HCT116 (cell line): Measurements from ENCODE around the gene TMEM140. TPM values are rescaled to one million over a fixed set of nuclear protein-coding genes. Genes with fewer than 3 reads are reported as not detected.

Experiments
- ATAC-seq: fragments of 200-7000 bp; cut with Tn5 transposase; 2 replicates; pipeline ENCODE4 v1.9.1; 2020; ENCODE audit warnings: mild to moderate bottlenecking, moderate library complexity
- BruUV-seq: library from RNA; stranded (reverse); fragments of 400-500 nt; replicated peaks from 2 replicates; lab custom pipeline; 2021; lab: Mats Ljungman, UMichigan
- CTCF ChIA-PET: fragments of 300-600 bp; sonication (Branson Sonifier 250); formaldehyde crosslinking; loops from one replicate; lab custom pipeline; 2021; ENCODE audit warnings: antibody characterized with exemption; lab: Charles Lee
- POLR2A ChIA-PET: fragments of 300-600, 350-600 bp; sonication (Branson Sonifier 250); formaldehyde crosslinking; loops from one replicate; lab custom pipeline; 2021; ENCODE audit warnings: antibody characterized with exemption; lab: Charles Lee
- RAD21 ChIA-PET, 2 experiments: fragments of 300-600 bp; sonication (Branson Sonifier 250); formaldehyde crosslinking; loops; one replicate each; lab custom pipeline; 2023; ENCODE audit warnings: low total read pairs in 2 of 2; ENCODE audit not compliant: uncharacterized antibody in 2 of 2, unreplicated experiment in 2 of 2, low non-redundant PET in 1 of 2; lab: Charles Lee
- DNase-seq: peaks from one replicate; pipeline ENCODE4 v3.0.0-alpha.2; 2010; ENCODE audit warnings: low read depth, low spot score
- H2AFZ ChIP-seq: fragments of 200-600 bp; shearing (Covaris generic), sonication (generic); 2 replicates; pipeline ENCODE4 v1.6.1; 2017; ENCODE audit warnings: low read depth, mixed run types, mixed read lengths, antibody characterized with exemption, low read length; ENCODE audit not compliant: poor library complexity, severe bottlenecking
- H3K27ac ChIP-seq: 2 replicates; pipeline ENCODE4 v1.5.1; 2012; ENCODE audit warnings: low read depth, low read length
- H3K27me3 ChIP-seq: fragments of 200-600 bp; sonication (generic); 2 replicates; pipeline ENCODE4 v1.6.1; 2016; ENCODE audit warnings: mixed run types, low read length, mixed read lengths; ENCODE audit not compliant: insufficient read depth
- H3K36me3 ChIP-seq, 2 experiments: fragments of 200-500 bp in 1 of 2; fragments of 200-600 bp in 1 of 2; sonication (Bioruptor generic) in 1 of 2; sonication (generic) in 1 of 2; 2 replicates each; pipeline versions ENCODE4 v1.5.1 to v1.6.1; 2014 to 2016; ENCODE audit warnings: low read length in 2 of 2, inconsistent platforms in 1 of 2, mixed read lengths in 1 of 2, mixed run types in 1 of 2; ENCODE audit not compliant: insufficient read depth in 2 of 2, control insufficient read depth in 1 of 2
- H3K4me1 ChIP-seq, 2 experiments: fragments of 200-600 bp in 1 of 2; sonication (generic) in 1 of 2; 2 replicates each; pipeline versions ENCODE4 v1.5.1 to v1.6.1; 2012 to 2017; ENCODE audit warnings: low read length in 2 of 2, inconsistent platforms in 1 of 2, mild to moderate bottlenecking in 1 of 2, mixed read lengths in 1 of 2, mixed run types in 1 of 2, moderate library complexity in 1 of 2; ENCODE audit not compliant: insufficient read depth in 2 of 2, control insufficient read depth in 1 of 2
- H3K4me2 ChIP-seq: fragments of 200-600 bp; sonication (generic); 2 replicates; pipeline ENCODE4 v1.6.1; 2017; ENCODE audit warnings: mixed run types, low read length, mixed read lengths
- H3K4me3 ChIP-seq, 2 experiments: fragments of 200-600 bp in 1 of 2; sonication (generic) in 1 of 2; replicated peaks in 1 of 2; 2 replicates each; pipeline ENCODE4 v1.5.1; 2011 to 2016; ENCODE audit warnings: low read length in 2 of 2, control low read depth in 1 of 2, low read depth in 1 of 2, mild to moderate bottlenecking in 1 of 2, mixed read lengths in 1 of 2, mixed run types in 1 of 2
- H3K79me2 ChIP-seq: fragments of 200-600 bp; sonication (generic); 2 replicates; pipeline ENCODE4 v1.6.1; 2017; ENCODE audit warnings: mild to moderate bottlenecking, mixed run types, low read length, moderate library complexity, mixed read lengths; ENCODE audit not compliant: insufficient read depth
- H3K9ac ChIP-seq: fragments of 200-600 bp; sonication (generic); 2 replicates; pipeline ENCODE4 v1.6.1; 2016; ENCODE audit warnings: low read length, mixed read lengths
- H3K9me2 ChIP-seq: fragments of 200-600 bp; sonication (generic), shearing (Covaris generic); 2 replicates; pipeline ENCODE4 v1.6.1; 2017; ENCODE audit warnings: mixed run types, mild to moderate bottlenecking, moderate library complexity; ENCODE audit not compliant: insufficient read depth
- H3K9me3 ChIP-seq, 2 experiments: fragments of 200-500 bp in 1 of 2; fragments of 200-600 bp in 1 of 2; sonication (Bioruptor generic) in 1 of 2; sonication (generic) in 1 of 2; 2 replicates each; pipeline ENCODE4 v1.6.1; 2014 to 2017; ENCODE audit warnings: low read length in 2 of 2, mixed read lengths in 2 of 2, inconsistent platforms in 1 of 2, low read depth in 1 of 2, mild to moderate bottlenecking in 1 of 2, mixed run types in 1 of 2, moderate library complexity in 1 of 2; ENCODE audit not compliant: control insufficient read depth in 1 of 2, insufficient read depth in 1 of 2
- H4K20me1 ChIP-seq: fragments of 200-600 bp; sonication (generic), shearing (Covaris generic); 2 replicates; pipeline ENCODE4 v1.6.1; 2017; ENCODE audit warnings: mixed run types, mild to moderate bottlenecking, moderate library complexity; ENCODE audit not compliant: insufficient read depth
- CBX3 ChIP-seq: IDR thresholded peaks from 2 replicates; pipeline ENCODE4 v1.6.1; 2012; ENCODE audit warnings: low read depth
- CEBPB ChIP-seq: IDR thresholded peaks from 2 replicates; pipeline ENCODE4 v1.6.1; 2012; ENCODE audit warnings: low read depth
- ELF1 ChIP-seq: IDR thresholded peaks from 2 replicates; pipeline ENCODE4 v1.6.1; 2012; ENCODE audit warnings: low read depth, borderline replicate concordance
- EZH2 ChIP-seq: fragments of 200-600 bp; sonication (generic); IDR thresholded peaks from 2 replicates; pipeline ENCODE4 v1.6.1; 2017; ENCODE audit warnings: antibody characterized with exemption, mixed run types
- EZH2phosphoT487 ChIP-seq: fragments of 200-600 bp; IDR thresholded peaks from 2 replicates; pipeline ENCODE4 v1.6.1; 2018; ENCODE audit warnings: antibody characterized with exemption, borderline replicate concordance
- FOSL1 ChIP-seq: IDR thresholded peaks from 2 replicates; pipeline ENCODE4 v1.6.1; 2012; ENCODE audit warnings: low read depth
- JUND ChIP-seq: IDR thresholded peaks from 2 replicates; pipeline ENCODE4 v1.6.1; 2012
- POLR2A ChIP-seq: IDR thresholded peaks from 2 replicates; pipeline ENCODE4 v1.7.0; 2011; ENCODE audit warnings: borderline replicate concordance; ENCODE audit not compliant: insufficient read depth, insufficient read length; ENCODE audit errors: extremely low read depth
- POLR2AphosphoS5 ChIP-seq: IDR thresholded peaks from 2 replicates; pipeline ENCODE4 v1.6.1; 2011; ENCODE audit warnings: mild to moderate bottlenecking, low read depth, low read length, moderate library complexity
- SIN3A ChIP-seq: IDR thresholded peaks from 2 replicates; pipeline ENCODE4 v1.6.1; 2012; ENCODE audit warnings: low read depth
- SRF ChIP-seq: IDR thresholded peaks from 2 replicates; pipeline ENCODE4 v1.6.1; 2012; ENCODE audit warnings: low read depth
- TCF7L2 ChIP-seq: IDR thresholded peaks from 2 replicates; pipeline ENCODE4 v1.7.0; 2011; ENCODE audit warnings: borderline replicate concordance, inconsistent platforms; ENCODE audit not compliant: insufficient read depth, insufficient read length; ENCODE audit errors: extremely low read depth
- YY1 ChIP-seq: IDR thresholded peaks from 2 replicates; pipeline ENCODE4 v1.6.1; 2011; ENCODE audit warnings: low read length, low read depth, moderate library complexity, mild to moderate bottlenecking; ENCODE audit not compliant: insufficient replicate concordance; ENCODE audit errors: extremely low read depth
- ZFX ChIP-seq: fragments of 450-650 bp; IDR thresholded peaks from 2 replicates; pipeline ENCODE4 v1.6.1; 2017
- ZNF274 ChIP-seq: fragments of 200-500 bp; sonication (Bioruptor generic); IDR thresholded peaks from 2 replicates; pipeline ENCODE4 v1.6.1; 2014; ENCODE audit warnings: mild to moderate bottlenecking, low read depth, low read length, inconsistent platforms
- intact Hi-C: fragments of 100-400 bp; cut with micrococcal nuclease; formaldehyde crosslinking; loops from 2 replicates; pipeline ENCODE4 v1.10.0; 2022
- total RNA-seq: library from RNA; stranded (reverse); gene quantifications from one replicate; pipeline ENCODE4 v1.2.1, GENCODE V29; 2021; ENCODE audit not compliant: unreplicated experiment
- TF ChIP-seq, protein P1 (sequence below): IDR thresholded peaks from 2 replicates; pipeline ENCODE4 v1.6.1; 2011; ENCODE audit warnings: mild to moderate bottlenecking, low read length, moderate library complexity; ENCODE audit not compliant: insufficient replicate concordance; ENCODE audit errors: extremely low read depth
- TF ChIP-seq, protein P2 (sequence below): IDR thresholded peaks from 2 replicates; pipeline ENCODE4 v1.6.1; 2012
- TF ChIP-seq, protein P3 (sequence below): IDR thresholded peaks from 2 replicates; pipeline ENCODE4 v1.6.1; 2012; ENCODE audit warnings: low read depth
- TF ChIP-seq, protein P4 (sequence below), 3 experiments: fragments of 200-600 bp in 1 of 3; sonication (generic) in 1 of 3; IDR thresholded peaks in 2 of 3; conservative IDR thresholded peaks in 1 of 3; 2 replicates each; pipeline ENCODE4 v1.5.1; 2012 to 2017; ENCODE audit warnings: low read depth in 2 of 3, low read length in 2 of 3, antibody characterized with exemption in 1 of 3, borderline replicate concordance in 1 of 3, control low read depth in 1 of 3, mild to moderate bottlenecking in 1 of 3, mixed read lengths in 1 of 3, mixed run types in 1 of 3, moderate library complexity in 1 of 3; ENCODE audit not compliant: insufficient read depth in 1 of 3
- TF ChIP-seq, protein P5 (sequence below): IDR thresholded peaks from 2 replicates; pipeline ENCODE4 v1.6.1; 2012

The TMEM140 gene
- total RNA-seq, 1 experiment from 2014 or later: not detected

DNA sequence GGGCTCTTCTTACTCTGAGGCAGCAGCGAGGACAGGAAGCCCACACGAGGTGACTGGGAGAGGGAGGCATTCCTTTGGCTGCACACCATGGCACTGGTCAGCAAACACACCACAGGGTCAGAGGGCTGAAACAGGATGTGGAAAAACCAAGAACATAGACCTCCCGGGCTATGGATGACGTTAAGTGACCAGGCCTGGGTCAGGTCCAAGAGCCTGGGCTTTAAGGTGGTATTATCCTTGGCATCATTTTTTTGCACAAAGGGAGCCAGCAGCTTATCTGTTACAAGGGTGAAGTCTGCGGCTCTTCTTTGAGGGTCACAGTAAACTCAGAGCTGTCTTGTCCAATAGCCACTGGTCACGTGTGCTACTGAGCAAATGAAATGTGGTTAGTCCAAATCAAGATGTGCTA is 56.5 kb downstream of the TMEM140 start:
- Histone ChIP-seq H3K27ac (no peak overlapping the region), H3K79me2 (no peaks in the 10 kb centered on the region), H3K4me3 (no peak overlapping the region), H2AFZ (no peak overlapping the region), H3K9ac (no peak overlapping the region), H3K9me3 (no peaks in the 10 kb centered on the region), H4K20me1 (no peaks in the 10 kb centered on the region), H3K27me3 (no peaks in the 10 kb centered on the region), H3K4me2 (no peak overlapping the region), H3K36me3 (peaks cover 0 to 3% of the 10 kb centered on the region in 2 experiments; a peak in 2 of 4 replicates), H3K9me2 (no peaks in the 10 kb centered on the region), H3K4me1 (no peaks in the 10 kb centered on the region)
- intact Hi-C loops: no loop called here
- CTCF ChIA-PET: no interaction called here
- no TSS peak for BruUV-seq
- DNase-seq (no peak), ATAC-seq (no peak)
- TF ChIP-seq, protein P1, sequence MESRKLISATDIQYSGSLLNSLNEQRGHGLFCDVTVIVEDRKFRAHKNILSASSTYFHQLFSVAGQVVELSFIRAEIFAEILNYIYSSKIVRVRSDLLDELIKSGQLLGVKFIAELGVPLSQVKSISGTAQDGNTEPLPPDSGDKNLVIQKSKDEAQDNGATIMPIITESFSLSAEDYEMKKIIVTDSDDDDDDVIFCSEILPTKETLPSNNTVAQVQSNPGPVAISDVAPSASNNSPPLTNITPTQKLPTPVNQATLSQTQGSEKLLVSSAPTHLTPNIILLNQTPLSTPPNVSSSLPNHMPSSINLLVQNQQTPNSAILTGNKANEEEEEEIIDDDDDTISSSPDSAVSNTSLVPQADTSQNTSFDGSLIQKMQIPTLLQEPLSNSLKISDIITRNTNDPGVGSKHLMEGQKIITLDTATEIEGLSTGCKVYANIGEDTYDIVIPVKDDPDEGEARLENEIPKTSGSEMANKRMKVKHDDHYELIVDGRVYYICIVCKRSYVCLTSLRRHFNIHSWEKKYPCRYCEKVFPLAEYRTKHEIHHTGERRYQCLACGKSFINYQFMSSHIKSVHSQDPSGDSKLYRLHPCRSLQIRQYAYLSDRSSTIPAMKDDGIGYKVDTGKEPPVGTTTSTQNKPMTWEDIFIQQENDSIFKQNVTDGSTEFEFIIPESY: no peak
- TF ChIP-seq ZNF274: no peak
- no peak for TF ChIP-seq POLR2AphosphoS5
- TF ChIP-seq FOSL1: no peak
- TF ChIP-seq SIN3A: no peak
- TF ChIP-seq SRF: no peak
- no peak for TF ChIP-seq TCF7L2
- TF ChIP-seq YY1: no peak
- TF ChIP-seq JUND: no peak
- TF ChIP-seq EZH2phosphoT487: no peak
- no peak for TF ChIP-seq POLR2A
- TF ChIP-seq EZH2: no peak
- TF ChIP-seq ELF1: no peak
- TF ChIP-seq CEBPB: no peak
- no peak for TF ChIP-seq ZFX
- TF ChIP-seq, protein P2, sequence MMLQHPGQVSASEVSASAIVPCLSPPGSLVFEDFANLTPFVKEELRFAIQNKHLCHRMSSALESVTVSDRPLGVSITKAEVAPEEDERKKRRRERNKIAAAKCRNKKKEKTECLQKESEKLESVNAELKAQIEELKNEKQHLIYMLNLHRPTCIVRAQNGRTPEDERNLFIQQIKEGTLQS: no peak
- TF ChIP-seq, protein P3, sequence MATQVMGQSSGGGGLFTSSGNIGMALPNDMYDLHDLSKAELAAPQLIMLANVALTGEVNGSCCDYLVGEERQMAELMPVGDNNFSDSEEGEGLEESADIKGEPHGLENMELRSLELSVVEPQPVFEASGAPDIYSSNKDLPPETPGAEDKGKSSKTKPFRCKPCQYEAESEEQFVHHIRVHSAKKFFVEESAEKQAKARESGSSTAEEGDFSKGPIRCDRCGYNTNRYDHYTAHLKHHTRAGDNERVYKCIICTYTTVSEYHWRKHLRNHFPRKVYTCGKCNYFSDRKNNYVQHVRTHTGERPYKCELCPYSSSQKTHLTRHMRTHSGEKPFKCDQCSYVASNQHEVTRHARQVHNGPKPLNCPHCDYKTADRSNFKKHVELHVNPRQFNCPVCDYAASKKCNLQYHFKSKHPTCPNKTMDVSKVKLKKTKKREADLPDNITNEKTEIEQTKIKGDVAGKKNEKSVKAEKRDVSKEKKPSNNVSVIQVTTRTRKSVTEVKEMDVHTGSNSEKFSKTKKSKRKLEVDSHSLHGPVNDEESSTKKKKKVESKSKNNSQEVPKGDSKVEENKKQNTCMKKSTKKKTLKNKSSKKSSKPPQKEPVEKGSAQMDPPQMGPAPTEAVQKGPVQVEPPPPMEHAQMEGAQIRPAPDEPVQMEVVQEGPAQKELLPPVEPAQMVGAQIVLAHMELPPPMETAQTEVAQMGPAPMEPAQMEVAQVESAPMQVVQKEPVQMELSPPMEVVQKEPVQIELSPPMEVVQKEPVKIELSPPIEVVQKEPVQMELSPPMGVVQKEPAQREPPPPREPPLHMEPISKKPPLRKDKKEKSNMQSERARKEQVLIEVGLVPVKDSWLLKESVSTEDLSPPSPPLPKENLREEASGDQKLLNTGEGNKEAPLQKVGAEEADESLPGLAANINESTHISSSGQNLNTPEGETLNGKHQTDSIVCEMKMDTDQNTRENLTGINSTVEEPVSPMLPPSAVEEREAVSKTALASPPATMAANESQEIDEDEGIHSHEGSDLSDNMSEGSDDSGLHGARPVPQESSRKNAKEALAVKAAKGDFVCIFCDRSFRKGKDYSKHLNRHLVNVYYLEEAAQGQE: no peak
- TF ChIP-seq, protein P4, sequence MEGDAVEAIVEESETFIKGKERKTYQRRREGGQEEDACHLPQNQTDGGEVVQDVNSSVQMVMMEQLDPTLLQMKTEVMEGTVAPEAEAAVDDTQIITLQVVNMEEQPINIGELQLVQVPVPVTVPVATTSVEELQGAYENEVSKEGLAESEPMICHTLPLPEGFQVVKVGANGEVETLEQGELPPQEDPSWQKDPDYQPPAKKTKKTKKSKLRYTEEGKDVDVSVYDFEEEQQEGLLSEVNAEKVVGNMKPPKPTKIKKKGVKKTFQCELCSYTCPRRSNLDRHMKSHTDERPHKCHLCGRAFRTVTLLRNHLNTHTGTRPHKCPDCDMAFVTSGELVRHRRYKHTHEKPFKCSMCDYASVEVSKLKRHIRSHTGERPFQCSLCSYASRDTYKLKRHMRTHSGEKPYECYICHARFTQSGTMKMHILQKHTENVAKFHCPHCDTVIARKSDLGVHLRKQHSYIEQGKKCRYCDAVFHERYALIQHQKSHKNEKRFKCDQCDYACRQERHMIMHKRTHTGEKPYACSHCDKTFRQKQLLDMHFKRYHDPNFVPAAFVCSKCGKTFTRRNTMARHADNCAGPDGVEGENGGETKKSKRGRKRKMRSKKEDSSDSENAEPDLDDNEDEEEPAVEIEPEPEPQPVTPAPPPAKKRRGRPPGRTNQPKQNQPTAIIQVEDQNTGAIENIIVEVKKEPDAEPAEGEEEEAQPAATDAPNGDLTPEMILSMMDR (IDR thresholded peaks at IDR 0.05 in 2 of 3, conservative IDR thresholded peaks at IDR 0.05 in 1 of 3; ENCODE audit: borderline replicate concordance in 1 of 3, insufficient read depth in 1 of 3, low read depth in 2 of 3, low read length in 2 of 3): no peak
- TF ChIP-seq, protein P5, sequence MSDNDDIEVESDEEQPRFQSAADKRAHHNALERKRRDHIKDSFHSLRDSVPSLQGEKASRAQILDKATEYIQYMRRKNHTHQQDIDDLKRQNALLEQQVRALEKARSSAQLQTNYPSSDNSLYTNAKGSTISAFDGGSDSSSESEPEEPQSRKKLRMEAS: no peak
- no peak for TF ChIP-seq CBX3
- RAD21 ChIA-PET: no interaction called here
- POLR2A ChIA-PET: interaction anchor here (0.6 kb wide), 1 partner anchor 558 kb away, joined by 3 read pairs; no protein-coding TSS in a partner anchor
